ENCODE results near the gene RAB3C.

RAB3C gene

DNA sequence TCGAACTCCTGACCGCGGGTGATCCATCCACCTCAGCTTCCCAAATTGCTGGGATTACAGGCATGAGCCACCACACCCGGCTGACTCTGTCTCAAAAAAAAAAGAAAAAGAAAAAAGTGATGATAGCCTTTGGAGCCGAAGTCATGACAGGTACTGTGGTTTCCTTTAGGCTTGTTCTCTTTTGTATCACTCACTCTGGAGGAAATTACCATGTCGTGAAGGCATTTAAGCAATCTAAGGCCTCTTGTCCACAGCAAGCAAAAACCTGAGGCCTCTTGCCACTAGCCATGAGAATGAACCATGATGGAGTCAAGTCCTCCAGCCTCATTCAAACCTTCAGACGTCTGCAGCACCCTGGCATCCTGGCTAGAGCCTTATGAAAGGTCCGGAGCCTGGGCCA lies 286.1 kb downstream of the RAB3C start:
- no peak for TF ChIP-seq EZH2phosphoT487 (IDR thresholded peaks at IDR 0.05; ENCODE audit: low read depth)
- TF ChIP-seq, protein P1, sequence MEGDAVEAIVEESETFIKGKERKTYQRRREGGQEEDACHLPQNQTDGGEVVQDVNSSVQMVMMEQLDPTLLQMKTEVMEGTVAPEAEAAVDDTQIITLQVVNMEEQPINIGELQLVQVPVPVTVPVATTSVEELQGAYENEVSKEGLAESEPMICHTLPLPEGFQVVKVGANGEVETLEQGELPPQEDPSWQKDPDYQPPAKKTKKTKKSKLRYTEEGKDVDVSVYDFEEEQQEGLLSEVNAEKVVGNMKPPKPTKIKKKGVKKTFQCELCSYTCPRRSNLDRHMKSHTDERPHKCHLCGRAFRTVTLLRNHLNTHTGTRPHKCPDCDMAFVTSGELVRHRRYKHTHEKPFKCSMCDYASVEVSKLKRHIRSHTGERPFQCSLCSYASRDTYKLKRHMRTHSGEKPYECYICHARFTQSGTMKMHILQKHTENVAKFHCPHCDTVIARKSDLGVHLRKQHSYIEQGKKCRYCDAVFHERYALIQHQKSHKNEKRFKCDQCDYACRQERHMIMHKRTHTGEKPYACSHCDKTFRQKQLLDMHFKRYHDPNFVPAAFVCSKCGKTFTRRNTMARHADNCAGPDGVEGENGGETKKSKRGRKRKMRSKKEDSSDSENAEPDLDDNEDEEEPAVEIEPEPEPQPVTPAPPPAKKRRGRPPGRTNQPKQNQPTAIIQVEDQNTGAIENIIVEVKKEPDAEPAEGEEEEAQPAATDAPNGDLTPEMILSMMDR (IDR thresholded peaks at IDR 0.05; ENCODE audit: low read depth, low read length): no peak
- no peak overlapping the region for H3K27ac ChIP-seq (ENCODE audit: low read length)
- no peak overlapping the region for H2AFZ ChIP-seq (ENCODE audit: low read depth, low read length)
- H3K4me1 ChIP-seq (ENCODE audit: low read length): no peaks in the 10 kb centered on the region
- H3K4me2 ChIP-seq (ENCODE audit: low read length): no peak overlapping the region
- no peaks in the 10 kb centered on the region for H3K36me3 ChIP-seq (replicated peaks; ENCODE audit: low read depth, low read length)
- no peak overlapping the region for H3K4me3 ChIP-seq (ENCODE audit: low read length)
- H3K9ac ChIP-seq (ENCODE audit: low read length): no peak overlapping the region
- H4K20me1 ChIP-seq (ENCODE audit: insufficient read depth, low read length): no peaks in the 10 kb centered on the region
- H3K9me3 ChIP-seq (ENCODE audit: insufficient read depth, low read length): no peaks in the 10 kb centered on the region
- H3K27me3 ChIP-seq (ENCODE audit: low read depth, low read length): 0 out of 2 replicates have a peak, but pooled peaks cover 4% of the 10 kb centered on the region
- H3K79me2 ChIP-seq (ENCODE audit: low read length): no peaks in the 10 kb centered on the region

DNA sequence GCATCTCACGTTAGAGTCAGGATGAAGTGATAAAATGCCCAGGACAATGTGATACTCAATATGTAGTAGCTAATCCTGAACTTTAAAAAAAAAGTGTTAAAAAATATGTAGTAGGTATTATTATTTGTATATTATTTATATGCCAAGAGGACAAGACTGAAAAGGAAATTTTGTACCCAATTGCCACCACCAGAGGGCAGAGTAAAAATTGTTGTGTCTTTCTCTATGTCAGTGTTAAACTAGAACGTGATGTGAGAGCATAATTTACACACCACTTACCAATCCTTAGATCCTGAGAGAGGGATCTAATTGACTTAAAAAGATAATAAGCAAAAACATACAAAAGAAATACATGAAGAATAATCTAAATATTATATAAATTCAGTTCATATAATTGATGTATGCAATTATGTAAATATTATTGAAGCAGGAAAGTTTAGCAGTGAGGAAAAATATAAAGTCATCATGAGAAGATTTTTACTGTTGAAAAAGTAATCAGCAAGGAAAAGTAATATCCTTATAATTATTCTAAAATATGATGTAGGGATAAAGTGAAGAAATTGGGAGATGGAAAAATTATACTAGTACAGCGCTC lies 288.9 kb downstream of the RAB3C start:
- H3K4me1 ChIP-seq (ENCODE audit: low read length): no peaks in the 10 kb centered on the region
- no peaks in the 10 kb centered on the region for H4K20me1 ChIP-seq (ENCODE audit: insufficient read depth, low read length)
- H3K9me3 ChIP-seq (ENCODE audit: insufficient read depth, low read length): no peaks in the 10 kb centered on the region
- no peak overlapping the region for H2AFZ ChIP-seq (ENCODE audit: low read depth, low read length)
- no peak overlapping the region for H3K27ac ChIP-seq (ENCODE audit: low read length)
- H3K36me3 ChIP-seq (replicated peaks; ENCODE audit: low read depth, low read length): no peaks in the 10 kb centered on the region
- H3K4me3 ChIP-seq (ENCODE audit: low read length): no peak overlapping the region
- H3K27me3 ChIP-seq (ENCODE audit: low read depth, low read length): 0 out of 2 replicates have a peak, but pooled peaks cover 4% of the 10 kb centered on the region
- H3K4me2 ChIP-seq (ENCODE audit: low read length): no peak overlapping the region
- TF ChIP-seq EZH2phosphoT487 (IDR thresholded peaks at IDR 0.05; ENCODE audit: low read depth): no peak
- TF ChIP-seq, protein P1 (IDR thresholded peaks at IDR 0.05; ENCODE audit: low read depth, low read length): peak; percentile 41
- no peaks in the 10 kb centered on the region for H3K79me2 ChIP-seq (ENCODE audit: low read length)
- no peak overlapping the region for H3K9ac ChIP-seq (ENCODE audit: low read length)

DNA sequence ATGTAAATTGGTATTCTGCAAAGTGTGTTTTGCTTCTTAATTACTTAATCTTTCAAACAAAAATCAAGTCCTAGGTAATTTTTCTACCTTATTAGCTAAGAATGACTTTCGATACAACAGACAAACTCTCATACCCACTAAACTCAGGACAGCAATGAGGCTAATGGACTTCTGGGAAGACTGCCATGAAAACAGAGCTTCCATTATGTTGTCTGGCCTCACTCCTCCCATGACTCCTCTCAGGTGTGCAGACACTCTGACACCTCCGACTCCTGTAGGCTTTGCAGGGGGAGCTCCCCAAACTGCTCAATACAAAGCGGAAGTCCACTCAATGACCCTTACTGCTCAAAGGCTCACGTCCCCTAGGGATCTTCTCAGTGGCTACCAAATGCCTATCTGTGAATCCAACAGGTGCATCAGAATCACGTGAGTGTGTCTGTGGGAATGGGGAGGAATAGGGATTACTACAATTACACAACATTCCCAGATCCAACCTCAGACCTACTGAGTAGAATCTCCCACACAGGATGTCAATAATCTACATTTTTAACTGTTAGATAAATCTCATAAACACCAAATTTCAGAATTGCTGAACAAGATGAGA lies 289.9 kb downstream of the RAB3C start:
- Histone ChIP-seq H3K27me3 (ENCODE audit: low read depth, low read length) (0 out of 2 replicates have a peak, but pooled peaks cover 4% of the 10 kb centered on the region), H4K20me1 (ENCODE audit: insufficient read depth, low read length) (no peaks in the 10 kb centered on the region), H3K9ac (ENCODE audit: low read length) (no peak overlapping the region), H3K9me3 (ENCODE audit: insufficient read depth, low read length) (no peaks in the 10 kb centered on the region), H2AFZ (ENCODE audit: low read depth, low read length) (no peak overlapping the region), H3K79me2 (ENCODE audit: low read length) (no peaks in the 10 kb centered on the region), H3K27ac (ENCODE audit: low read length) (no peak overlapping the region), H3K36me3 (replicated peaks; ENCODE audit: low read depth, low read length) (no peaks in the 10 kb centered on the region), H3K4me3 (ENCODE audit: low read length) (no peak overlapping the region), H3K4me1 (ENCODE audit: low read length) (no peaks in the 10 kb centered on the region), H3K4me2 (ENCODE audit: low read length) (no peak overlapping the region)
- TF ChIP-seq, protein P1 (IDR thresholded peaks at IDR 0.05; ENCODE audit: low read depth, low read length): no peak
- no peak for TF ChIP-seq EZH2phosphoT487 (IDR thresholded peaks at IDR 0.05; ENCODE audit: low read depth)

DNA sequence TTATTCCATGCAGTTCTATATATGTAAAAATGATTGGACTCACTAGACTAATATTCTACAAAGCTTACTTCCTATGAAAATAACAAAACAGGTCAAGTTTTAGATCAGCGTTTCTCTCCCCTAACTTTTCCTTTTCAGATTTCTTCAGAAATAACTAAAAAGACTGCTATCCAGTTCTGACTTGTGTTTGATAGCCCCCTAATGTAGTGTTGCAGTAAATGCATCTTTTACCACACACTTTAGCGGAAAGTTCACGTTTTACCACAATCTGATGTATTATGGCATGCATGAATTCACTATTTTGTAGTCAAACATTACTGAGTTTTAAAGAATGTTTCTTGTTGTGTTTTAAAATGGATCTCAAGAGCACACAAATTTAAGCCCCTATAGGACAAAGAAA lies 292.7 kb downstream of the RAB3C start:
- H3K27me3 ChIP-seq (ENCODE audit: low read depth, low read length): 0 out of 2 replicates have a peak, but pooled peaks cover 4% of the 10 kb centered on the region
- H3K79me2 ChIP-seq (ENCODE audit: low read length): no peaks in the 10 kb centered on the region

More for the DNA sequence above, 292.7 kb downstream of the RAB3C start:
- no peak overlapping the region for H3K4me2 ChIP-seq (ENCODE audit: low read length)
- no peak overlapping the region for H3K4me3 ChIP-seq (ENCODE audit: low read length)
- no peak for TF ChIP-seq EZH2phosphoT487 (IDR thresholded peaks at IDR 0.05; ENCODE audit: low read depth)
- TF ChIP-seq, protein P1 (IDR thresholded peaks at IDR 0.05; ENCODE audit: low read depth, low read length): no peak
- no peak overlapping the region for H3K27ac ChIP-seq (ENCODE audit: low read length)
- no peak overlapping the region for H3K9ac ChIP-seq (ENCODE audit: low read length)
- H3K4me1 ChIP-seq (ENCODE audit: low read length): no peaks in the 10 kb centered on the region
- no peaks in the 10 kb centered on the region for H4K20me1 ChIP-seq (ENCODE audit: insufficient read depth, low read length)
- no peaks in the 10 kb centered on the region for H3K9me3 ChIP-seq (ENCODE audit: insufficient read depth, low read length)
- no peak overlapping the region for H2AFZ ChIP-seq (ENCODE audit: low read depth, low read length)
- H3K36me3 ChIP-seq (replicated peaks; ENCODE audit: low read depth, low read length): no peaks in the 10 kb centered on the region
